Thyroid gland (tissue), 4 donors: Measurements from ENCODE around the gene SH3BP4. TPM values are rescaled to one million over a fixed set of nuclear protein-coding genes. Genes with fewer than 3 reads are reported as not detected.

Source experiments
- DNase-seq, 2 donors: peaks; one replicate each; pipeline ENCODE4 v3.0.0-alpha.2; 2019
- H3K27ac ChIP-seq, 3 donors: fragments of 200-600 bp; sonication (generic); 1 replicate in 2 of 3; 2 replicates in 1 of 3; pipeline ENCODE4 v1.5.1; 2016 to 2019; ENCODE audit warnings: mild to moderate bottlenecking in 1 of 3, moderate library complexity in 1 of 3
- H3K27me3 ChIP-seq: fragments of 200-600 bp; sonication (generic); one replicate; pipeline ENCODE4 v1.5.1; 2019
- H3K36me3 ChIP-seq, 2 donors: fragments of 200-600 bp; sonication (generic); one replicate each; pipeline ENCODE4 v1.5.1; 2016 to 2019
- H3K4me1 ChIP-seq, 2 donors: fragments of 200-600 bp; sonication (generic); one replicate each; pipeline ENCODE4 v1.5.1; 2017 to 2019
- H3K4me3 ChIP-seq, 3 donors: fragments of 200-600 bp; sonication (generic); replicated peaks in 1 of 3; 1 replicate in 2 of 3; 2 replicates in 1 of 3; pipeline ENCODE4 v1.5.1; 2016; ENCODE audit warnings: mild to moderate bottlenecking in 1 of 3
- H3K9me3 ChIP-seq: fragments of 200-600 bp; sonication (generic); one replicate; pipeline ENCODE4 v1.5.1; 2017
- POLR2A ChIP-seq, 2 donors: fragments of 450-650 bp; IDR thresholded peaks; one replicate each; pipeline ENCODE4 v1.6.1; 2017; ENCODE audit warnings: antibody characterized with exemption in 2 of 2, mild to moderate bottlenecking in 2 of 2, moderate library complexity in 1 of 2
- WGBS, 2 donors: methylation state at CpG; one replicate each; pipeline ENCODE4 v1.1.5; 2017; 5-methylcytosine and 5-hydroxymethylcytosine counted together
- intact Hi-C: fragments of 100-400 bp; cut with DNase I; formaldehyde crosslinking; loops from one replicate; pipeline ENCODE4 v1.15.1; 2023
- total RNA-seq, 4 donors: library from RNA; depleted of rRNA; stranded (reverse); fragments of >200 nt; gene quantifications; one replicate each; pipeline ENCODE4 v1.2.3, GENCODE V29; 2016
- TF ChIP-seq, protein P1 (sequence below), 6 experiments: fragments of 200-600 bp in 3 of 6; fragments of 450-650 bp in 3 of 6; sonication (generic) in 3 of 6; IDR thresholded peaks; one replicate each; pipeline ENCODE4 v1.5.1; 2016 to 2019; ENCODE audit warnings: antibody characterized with exemption in 6 of 6, mild to moderate bottlenecking in 2 of 6, inconsistent platforms in 1 of 6, moderate library complexity in 1 of 6

The SH3BP4 gene
- total RNA-seq, 4 donors from 2014 or later: 36.9 to 64.6 (median 47.9) TPM

DNA sequence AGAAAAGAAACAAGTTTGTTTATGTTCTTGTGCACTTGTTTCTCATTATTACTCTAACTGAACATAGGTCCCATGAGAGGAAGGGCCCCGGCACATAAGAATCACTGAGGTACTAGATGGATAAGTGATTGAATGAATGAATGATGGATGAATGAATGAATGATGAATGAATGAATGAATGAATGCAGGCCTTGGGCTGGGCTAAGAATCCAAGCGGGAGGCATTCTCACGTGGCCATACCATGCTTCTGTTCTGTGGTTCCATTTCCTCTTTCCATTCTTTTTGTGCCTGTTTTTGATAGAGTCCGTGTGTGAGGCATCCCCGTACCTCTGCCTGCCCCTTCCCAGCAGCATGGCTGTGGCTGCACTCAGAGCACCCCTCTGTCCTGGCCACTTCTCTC is 94.8 kb downstream of the SH3BP4 start:
- intact Hi-C loops: no loop called here
- H3K27ac ChIP-seq: no peak overlapping the region
- H3K27me3 ChIP-seq: no peaks in the 10 kb centered on the region
- 94% methylated on average over 5 of the region's 5 CpGs for WGBS, 2 donors
- no peak overlapping the region for H3K4me3 ChIP-seq
- TF ChIP-seq, protein P1, sequence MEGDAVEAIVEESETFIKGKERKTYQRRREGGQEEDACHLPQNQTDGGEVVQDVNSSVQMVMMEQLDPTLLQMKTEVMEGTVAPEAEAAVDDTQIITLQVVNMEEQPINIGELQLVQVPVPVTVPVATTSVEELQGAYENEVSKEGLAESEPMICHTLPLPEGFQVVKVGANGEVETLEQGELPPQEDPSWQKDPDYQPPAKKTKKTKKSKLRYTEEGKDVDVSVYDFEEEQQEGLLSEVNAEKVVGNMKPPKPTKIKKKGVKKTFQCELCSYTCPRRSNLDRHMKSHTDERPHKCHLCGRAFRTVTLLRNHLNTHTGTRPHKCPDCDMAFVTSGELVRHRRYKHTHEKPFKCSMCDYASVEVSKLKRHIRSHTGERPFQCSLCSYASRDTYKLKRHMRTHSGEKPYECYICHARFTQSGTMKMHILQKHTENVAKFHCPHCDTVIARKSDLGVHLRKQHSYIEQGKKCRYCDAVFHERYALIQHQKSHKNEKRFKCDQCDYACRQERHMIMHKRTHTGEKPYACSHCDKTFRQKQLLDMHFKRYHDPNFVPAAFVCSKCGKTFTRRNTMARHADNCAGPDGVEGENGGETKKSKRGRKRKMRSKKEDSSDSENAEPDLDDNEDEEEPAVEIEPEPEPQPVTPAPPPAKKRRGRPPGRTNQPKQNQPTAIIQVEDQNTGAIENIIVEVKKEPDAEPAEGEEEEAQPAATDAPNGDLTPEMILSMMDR (IDR thresholded peaks at IDR 0.05): no peak
- no peak for TF ChIP-seq POLR2A (IDR thresholded peaks at IDR 0.05)
- DNase-seq: no peak
- peaks cover 14% of the 10 kb centered on the region in 2 donors for H3K36me3 ChIP-seq
- H3K4me1 ChIP-seq: peaks cover 5 to 14% of the 10 kb centered on the region in 2 donors
- H3K9me3 ChIP-seq: no peaks in the 10 kb centered on the region

DNA sequence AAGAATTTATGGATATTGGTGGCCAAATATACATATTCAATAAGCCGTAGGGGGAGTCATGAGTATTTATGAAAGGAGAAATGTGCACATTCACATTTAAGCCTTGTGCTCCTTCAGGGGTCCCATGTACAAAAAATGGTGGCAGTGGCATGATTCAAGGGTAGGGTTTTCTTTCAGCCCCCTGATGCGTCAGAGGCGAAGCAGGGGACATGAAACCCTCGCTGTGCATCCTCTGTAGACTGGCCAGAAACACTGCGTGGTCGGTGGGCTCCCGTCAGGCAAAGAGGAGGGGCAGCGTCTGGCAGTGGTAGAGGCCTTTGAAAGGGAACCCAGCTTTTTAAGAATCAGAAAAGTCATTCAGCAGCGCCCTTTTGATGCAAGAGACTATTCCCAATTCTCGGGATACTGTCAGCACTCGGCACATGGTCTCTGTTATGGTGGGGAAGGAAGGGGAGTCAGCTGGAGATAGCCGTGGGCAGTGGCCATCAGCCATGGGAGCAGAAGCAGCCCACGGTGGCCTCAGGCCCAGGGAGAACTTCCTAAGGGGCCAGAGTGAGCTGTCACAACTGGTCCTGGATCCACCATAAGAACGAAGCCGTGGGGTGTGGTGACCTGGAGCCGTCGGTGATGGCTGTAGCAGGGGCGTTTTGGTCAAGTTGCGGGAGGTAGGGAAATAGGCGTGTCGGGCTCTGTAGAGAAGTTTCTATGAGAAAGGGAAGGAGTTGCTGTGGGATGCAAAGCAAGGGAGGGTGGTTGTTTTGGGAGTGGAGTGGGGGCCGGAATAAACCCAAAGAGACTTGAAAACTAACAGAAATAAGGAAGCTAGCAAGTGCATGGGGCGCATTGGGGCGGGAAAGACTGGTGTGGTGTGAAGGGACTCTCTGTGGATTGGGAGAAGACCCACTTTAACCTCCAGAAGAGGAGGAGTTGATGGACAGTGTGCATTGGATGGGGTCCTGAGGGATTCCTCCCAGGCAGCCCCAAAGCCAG is 95.6 kb downstream of the SH3BP4 start:
- no peaks in the 10 kb centered on the region for H3K27me3 ChIP-seq
- WGBS, 2 donors: 94 to 95% methylated on average over 24 of the region's 24 CpGs
- intact Hi-C loops: no loop called here
- TF ChIP-seq, protein P1 (IDR thresholded peaks at IDR 0.05): no peak
- TF ChIP-seq POLR2A (IDR thresholded peaks at IDR 0.05): no peak
- peaks cover 5 to 7% of the 10 kb centered on the region in 2 donors for H3K36me3 ChIP-seq
- no peak for DNase-seq
- no peak overlapping the region for H3K4me3 ChIP-seq
- H3K27ac ChIP-seq: no peak overlapping the region
- peaks cover 6 to 15% of the 10 kb centered on the region in 2 donors for H3K4me1 ChIP-seq
- H3K9me3 ChIP-seq: no peaks in the 10 kb centered on the region

GRCh38 chr2:235048549-235048948 is 96.7 kb downstream of the SH3BP4 start:
- no peak overlapping the region for H3K27ac ChIP-seq
- 75 to 82% methylated on average over 7 of the region's 7 CpGs for WGBS, 2 donors
- no peaks in the 10 kb centered on the region for H3K27me3 ChIP-seq
- intact Hi-C loops: no loop called here
- H3K9me3 ChIP-seq: no peaks in the 10 kb centered on the region
- peaks cover 6 to 15% of the 10 kb centered on the region in 2 donors for H3K4me1 ChIP-seq
- no peak for DNase-seq
- H3K4me3 ChIP-seq: no peak overlapping the region
- TF ChIP-seq, protein P1 (IDR thresholded peaks at IDR 0.05): no peak
- TF ChIP-seq POLR2A (IDR thresholded peaks at IDR 0.05): no peak
- peaks cover 3 to 8% of the 10 kb centered on the region in 2 donors for H3K36me3 ChIP-seq

DNA sequence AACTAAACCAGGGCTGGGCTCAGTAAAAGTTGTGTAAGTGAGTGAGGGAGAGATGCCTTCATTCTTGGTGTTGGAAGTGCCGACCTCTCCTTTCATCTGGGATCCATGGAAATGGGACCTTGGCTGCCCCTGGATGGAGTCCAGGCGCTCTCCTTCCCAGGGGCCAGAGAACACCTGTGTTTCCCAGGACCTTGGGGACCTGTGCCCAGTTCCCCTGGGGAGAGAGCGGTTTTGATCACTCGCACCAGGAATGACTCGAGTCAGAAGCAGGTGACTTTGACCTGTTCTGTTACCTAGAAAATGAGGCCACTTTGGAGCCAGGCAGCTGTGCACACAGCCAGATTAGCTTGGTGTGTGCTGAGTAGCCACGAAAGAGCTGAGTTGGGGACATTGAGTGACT is 97.3 kb downstream of the SH3BP4 start:
- no peak overlapping the region for H3K4me3 ChIP-seq
- H3K36me3 ChIP-seq: peaks cover 6 to 13% of the 10 kb centered on the region in 2 donors
- TF ChIP-seq POLR2A (IDR thresholded peaks at IDR 0.05): no peak
- TF ChIP-seq, protein P1 (IDR thresholded peaks at IDR 0.05): no peak
- no peaks in the 10 kb centered on the region for H3K9me3 ChIP-seq
- peak overlapping the region in 1 of 3 donors; percentile 34 for H3K27ac ChIP-seq
- DNase-seq: no peak
- intact Hi-C loops: no loop called here
- H3K27me3 ChIP-seq: no peaks in the 10 kb centered on the region
- 85 to 86% methylated on average over 6 of the region's 6 CpGs for WGBS, 2 donors
- peaks cover 6 to 15% of the 10 kb centered on the region in 2 donors for H3K4me1 ChIP-seq

- intact Hi-C loops: loop anchor here (10.0 kb wide), 1 partner anchor 175 kb away; no protein-coding TSS in a partner anchor
- Histone ChIP-seq H3K27ac (no peak overlapping the region), H3K4me3 (no peak overlapping the region), H3K27me3 (no peaks in the 10 kb centered on the region), H3K9me3 (no peaks in the 10 kb centered on the region), H3K4me1 (peaks cover 6 to 15% of the 10 kb centered on the region in 2 donors), H3K36me3 (peaks cover 6 to 16% of the 10 kb centered on the region in 2 donors)
- 91 to 95% methylated on average over 8 of the region's 8 CpGs for WGBS, 2 donors
- DNase-seq: no peak
- TF ChIP-seq, protein P1 (IDR thresholded peaks at IDR 0.05): no peak
- TF ChIP-seq POLR2A (IDR thresholded peaks at IDR 0.05): no peak
Observed at GRCh38 chr2:235049719-235050118, 97.9 kb downstream of the SH3BP4 start.
